ENCODE measurements around the gene DCBLD1. TPM values are rescaled to one million over a fixed set of nuclear protein-coding genes. Genes with fewer than 3 reads are reported as not detected.

DCBLD1 gene
- total and polyA plus RNA-seq, 9 of the 15 experiments (the other 6 are each of a cell fraction or from before 2014, with no cell fraction given), result 0.80 to 8.5 (median 6.8) TPM

GRCh38 chr6:117531809-117532725 is 49.6 kb downstream of the DCBLD1 start (continued):
- peak; percentile 49; the same call in 1 of the 2 replicates for TF ChIP-seq MGA (IDR thresholded peaks at IDR 0.05)
